Measurements from ENCODE around the gene SAP25.

DNA sequence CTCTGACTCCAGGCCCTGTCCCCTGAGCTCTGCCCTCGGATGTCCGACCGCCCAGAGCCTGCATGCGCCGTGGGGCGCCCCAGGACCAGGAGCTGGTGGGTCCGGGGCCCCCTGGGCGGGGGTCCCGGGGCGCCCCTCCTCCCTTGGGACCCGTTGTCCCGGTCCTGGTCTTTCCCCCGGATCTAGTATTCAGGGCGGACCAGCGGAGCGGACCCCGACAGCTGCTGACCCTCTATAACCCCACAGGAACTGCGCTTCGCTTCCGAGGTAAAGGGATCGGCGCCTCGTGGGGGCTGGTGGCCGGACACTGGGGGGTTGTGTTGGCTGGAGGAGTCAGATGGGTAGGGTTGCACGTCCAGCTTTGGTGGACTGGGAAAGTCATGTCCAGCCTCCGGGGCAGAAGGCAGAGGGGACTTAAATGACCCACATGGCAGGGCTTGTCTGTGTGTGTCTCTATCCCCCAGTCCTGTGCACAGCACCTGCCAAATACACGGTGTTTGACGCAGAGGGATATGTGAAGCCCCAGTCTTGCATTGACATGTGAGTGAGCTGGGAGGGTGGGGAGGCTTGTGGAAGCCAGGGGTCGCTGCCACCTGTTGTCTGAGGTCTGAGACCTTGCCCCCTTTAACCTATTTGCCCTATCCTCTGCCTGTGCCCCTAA lies 39.2 kb upstream of the SAP25 start:
- TF ChIP-seq, protein P1, sequence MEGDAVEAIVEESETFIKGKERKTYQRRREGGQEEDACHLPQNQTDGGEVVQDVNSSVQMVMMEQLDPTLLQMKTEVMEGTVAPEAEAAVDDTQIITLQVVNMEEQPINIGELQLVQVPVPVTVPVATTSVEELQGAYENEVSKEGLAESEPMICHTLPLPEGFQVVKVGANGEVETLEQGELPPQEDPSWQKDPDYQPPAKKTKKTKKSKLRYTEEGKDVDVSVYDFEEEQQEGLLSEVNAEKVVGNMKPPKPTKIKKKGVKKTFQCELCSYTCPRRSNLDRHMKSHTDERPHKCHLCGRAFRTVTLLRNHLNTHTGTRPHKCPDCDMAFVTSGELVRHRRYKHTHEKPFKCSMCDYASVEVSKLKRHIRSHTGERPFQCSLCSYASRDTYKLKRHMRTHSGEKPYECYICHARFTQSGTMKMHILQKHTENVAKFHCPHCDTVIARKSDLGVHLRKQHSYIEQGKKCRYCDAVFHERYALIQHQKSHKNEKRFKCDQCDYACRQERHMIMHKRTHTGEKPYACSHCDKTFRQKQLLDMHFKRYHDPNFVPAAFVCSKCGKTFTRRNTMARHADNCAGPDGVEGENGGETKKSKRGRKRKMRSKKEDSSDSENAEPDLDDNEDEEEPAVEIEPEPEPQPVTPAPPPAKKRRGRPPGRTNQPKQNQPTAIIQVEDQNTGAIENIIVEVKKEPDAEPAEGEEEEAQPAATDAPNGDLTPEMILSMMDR (optimal IDR thresholded peaks at IDR 0.05 in 1 of 3, IDR thresholded peaks at IDR 0.05 in 1 of 3, conservative IDR thresholded peaks at IDR 0.05 in 1 of 3; ENCODE audit: extremely low read depth in 1 of 3, insufficient read depth in 2 of 3, low read length in 3 of 3): peak in 1 of 3 experiments; percentile 28
- no peak for TF ChIP-seq EZH2 (IDR thresholded peaks at IDR 0.05; ENCODE audit: low read length)
